SK-N-SH (cell line): Measurements from ENCODE around the gene PARD3B. TPM values are rescaled to one million over a fixed set of nuclear protein-coding genes. Genes with fewer than 3 reads are reported as not detected.

Experiments used
- CTCF ChIA-PET: fragments of 300-600, 350-600 bp; formaldehyde crosslinking; extraction: SDS; loops from one replicate; lab custom pipeline; 2021; lab: Yijun Ruan, JAX
- POLR2A ChIA-PET: fragments of 350-600 bp; sonication (Branson Sonifier 250); formaldehyde crosslinking; extraction: SDS; loops from one replicate; lab custom pipeline; 2020; ENCODE audit warnings: antibody characterized with exemption, inconsistent platforms; lab: Yijun Ruan, JAX
- DNase-seq: peaks from one replicate; pipeline ENCODE4 v3.0.0; 2012
- H2AFZ ChIP-seq: fragments of 200-600 bp; sonication (generic); 2 replicates; pipeline ENCODE4 v1.8.1; 2016; ENCODE audit warnings: antibody characterized with exemption, mild to moderate bottlenecking, low read depth
- H3F3A ChIP-seq: fragments of 200-600 bp; sonication (generic); replicated peaks from 2 replicates; pipeline ENCODE3; 2016; ENCODE audit warnings: antibody characterized with exemption, mild to moderate bottlenecking; ENCODE audit not compliant: insufficient read depth
- H3K27ac ChIP-seq, 2 experiments: fragments of 200-500 bp in 1 of 2; fragments of 200-600 bp in 1 of 2; sonication (Bioruptor generic) in 1 of 2; sonication (generic), shearing (Covaris generic) in 1 of 2; 2 replicates each; pipeline versions ENCODE4 v1.5.1 to v1.6.1; 2014 to 2016; ENCODE audit warnings: low read depth in 2 of 2, inconsistent platforms in 1 of 2, low read length in 1 of 2, mild to moderate bottlenecking in 1 of 2, mixed read lengths in 1 of 2
- H3K27me3 ChIP-seq: fragments of 200-600 bp; sonication (generic), shearing (Covaris generic); 2 replicates; pipeline ENCODE4 v1.6.1; 2016; ENCODE audit warnings: mixed run types; ENCODE audit not compliant: insufficient read depth
- H3K36me3 ChIP-seq, 2 experiments: fragments of 200-500 bp in 1 of 2; fragments of 200-600 bp in 1 of 2; sonication (Bioruptor generic) in 1 of 2; sonication (generic) in 1 of 2; replicated peaks in 1 of 2; 2 replicates each; pipeline versions ENCODE3 to v1.5.1; 2014 to 2016; ENCODE audit warnings: low read length in 1 of 2, mild to moderate bottlenecking in 1 of 2; ENCODE audit not compliant: insufficient read depth in 2 of 2, control insufficient read depth in 1 of 2
- H3K4me1 ChIP-seq, 2 experiments: fragments of 200-500 bp in 1 of 2; fragments of 200-600 bp in 1 of 2; sonication (Bioruptor generic) in 1 of 2; sonication (generic), shearing (Covaris generic) in 1 of 2; 2 replicates each; pipeline versions ENCODE4 v1.5.1 to v1.6.1; 2014 to 2016; ENCODE audit warnings: low read depth in 1 of 2, low read length in 1 of 2, mixed run types in 1 of 2; ENCODE audit not compliant: insufficient read depth in 2 of 2, control insufficient read depth in 1 of 2
- H3K4me2 ChIP-seq: fragments of 200-600 bp; sonication (generic), shearing (Covaris generic); 2 replicates; pipeline ENCODE4 v1.6.1; 2017; ENCODE audit warnings: mixed run types
- H3K4me3 ChIP-seq, 2 experiments: fragments of 200-500 bp in 1 of 2; fragments of 200-600 bp in 1 of 2; sonication (Bioruptor generic) in 1 of 2; sonication (generic), shearing (Covaris generic) in 1 of 2; 2 replicates each; pipeline versions ENCODE4 v1.5.1 to v1.8.1; 2014 to 2016; ENCODE audit warnings: low read depth in 2 of 2, inconsistent platforms in 1 of 2, low read length in 1 of 2, mild to moderate bottlenecking in 1 of 2, mixed read lengths in 1 of 2, moderate library complexity in 1 of 2
- H3K79me2 ChIP-seq: fragments of 200-600 bp; sonication (generic); 2 replicates; pipeline ENCODE4 v1.8.1; 2017; ENCODE audit warnings: mild to moderate bottlenecking; ENCODE audit not compliant: insufficient read depth
- H3K9ac ChIP-seq: fragments of 200-600 bp; sonication (generic); 2 replicates; pipeline ENCODE4 v1.6.1; 2017; ENCODE audit warnings: mixed run types
- H3K9me2 ChIP-seq: fragments of 200-600 bp; sonication (generic); 2 replicates; pipeline ENCODE4 v1.6.1; 2017; ENCODE audit warnings: mixed run types
- H3K9me3 ChIP-seq: fragments of 200-600 bp; sonication (generic); 2 replicates; pipeline ENCODE4 v1.6.1; 2017; ENCODE audit warnings: mixed run types, mild to moderate bottlenecking, moderate library complexity
- H4K20me1 ChIP-seq: fragments of 200-600 bp; sonication (generic); 2 replicates; pipeline ENCODE4 v1.6.1; 2017; ENCODE audit warnings: mild to moderate bottlenecking, mixed run types; ENCODE audit not compliant: insufficient read depth
- ELF1 ChIP-seq: IDR thresholded peaks from 2 replicates; pipeline ENCODE4 v1.4.0; 2012
- EP300 ChIP-seq, 2 experiments: IDR thresholded peaks; 2 replicates each; pipeline versions ENCODE4 v1.4.0 to v1.6.1; 2012; ENCODE audit warnings: borderline replicate concordance in 1 of 2, low read depth in 1 of 2, low read length in 1 of 2
- JUND ChIP-seq: IDR thresholded peaks from 2 replicates; pipeline ENCODE4 v1.4.0; 2012
- MEF2A ChIP-seq: IDR thresholded peaks from 2 replicates; pipeline ENCODE4 v1.4.0; 2012; ENCODE audit warnings: low read depth, borderline replicate concordance
- MXI1 ChIP-seq: IDR thresholded peaks from 2 replicates; pipeline ENCODE4 v1.6.1; 2012; ENCODE audit warnings: mild to moderate bottlenecking, low read depth, low read length, improper control_type of control experiment
- POLR2AphosphoS5 ChIP-seq: IDR thresholded peaks from 2 replicates; pipeline ENCODE4 v1.6.1; 2012; ENCODE audit warnings: low read depth, low read length
- RXRA ChIP-seq: IDR thresholded peaks from 2 replicates; pipeline ENCODE4 v1.4.0; 2012; ENCODE audit warnings: low read depth, mild to moderate bottlenecking, borderline replicate concordance
- SIN3A ChIP-seq: IDR thresholded peaks from 2 replicates; pipeline ENCODE4 v1.6.1; 2012; ENCODE audit warnings: low read depth, mild to moderate bottlenecking, low read length, moderate library complexity, borderline replicate concordance
- SMC3 ChIP-seq: IDR thresholded peaks from 2 replicates; pipeline ENCODE4 v1.6.1; 2012; ENCODE audit warnings: low read depth, low read length, improper control_type of control experiment
- TAF1 ChIP-seq: IDR thresholded peaks from 2 replicates; pipeline ENCODE4 v1.6.1; 2012; ENCODE audit warnings: low read depth, mild to moderate bottlenecking, low read length, moderate library complexity, borderline replicate concordance
- YY1 ChIP-seq: IDR thresholded peaks from 2 replicates; pipeline ENCODE4 v1.4.0; 2012; ENCODE audit warnings: low read depth, mild to moderate bottlenecking
- WGBS: methylation state at CpG from one replicate; pipeline ENCODE4 v1.1.6; 2017; ENCODE audit warnings: low lambda C conversion rate; 5-methylcytosine and 5-hydroxymethylcytosine counted together
- polyA plus RNA-seq, 3 experiments: library from polyadenylated mRNA; depleted of rRNA; stranded (reverse); fragments of >200 nt; gene quantifications; 2 replicates each; pipeline ENCODE4 v1.2.3, GENCODE V29; 2012
- TF ChIP-seq, protein P1 (sequence below): IDR thresholded peaks from 2 replicates; pipeline ENCODE4; 2012
- TF ChIP-seq, protein P2 (sequence below): IDR thresholded peaks from 2 replicates; pipeline ENCODE4 v1.4.0; 2012; ENCODE audit warnings: low read depth, borderline replicate concordance
- TF ChIP-seq, protein P3 (sequence below): fragments of 150-350 bp; IDR thresholded peaks from 2 replicates; pipeline ENCODE4 v1.6.1; 2017; ENCODE audit warnings: antibody characterized with exemption, low read length, low read depth, borderline replicate concordance
- TF ChIP-seq, protein P4 (sequence below): fragments of 150-350 bp; IDR thresholded peaks from 2 replicates; pipeline ENCODE4 v1.6.1; 2016; ENCODE audit warnings: mild to moderate bottlenecking, low read depth, low read length
- TF ChIP-seq, protein P5 (sequence below): fragments of 200-600 bp; sonication (generic); IDR thresholded peaks from 2 replicates; pipeline ENCODE4 v1.6.1; 2017; ENCODE audit warnings: antibody characterized with exemption, mild to moderate bottlenecking, moderate library complexity

Gene PARD3B
- polyA plus RNA-seq, 1 of the 3 experiments (the other 2 are of a cell fraction), result 0.87 TPM

DNA sequence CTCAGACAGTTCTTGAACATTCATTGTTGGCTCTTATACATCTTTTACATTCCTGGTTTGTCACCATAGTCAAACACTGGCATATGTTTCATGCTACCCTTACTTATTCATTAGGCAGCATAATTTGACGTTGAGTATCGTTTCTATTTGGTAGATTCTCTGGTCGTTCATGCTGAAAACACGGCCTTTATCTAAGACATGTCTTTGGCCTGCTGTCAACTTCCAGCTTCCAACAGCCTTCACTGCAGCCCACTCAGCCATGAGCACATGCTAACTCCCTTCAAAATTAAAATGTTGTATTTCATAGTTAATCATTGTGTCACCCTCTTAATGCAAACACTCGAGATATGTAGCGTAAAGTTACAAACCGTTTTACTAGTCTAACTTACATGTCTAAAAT lies 644.0 kb downstream of the PARD3B start:
- Histone ChIP-seq H3K9ac (no peak overlapping the region), H2AFZ (no peak overlapping the region), H4K20me1 (no peaks in the 10 kb centered on the region), H3K4me2 (no peak overlapping the region), H3K9me3 (no peaks in the 10 kb centered on the region), H3K79me2 (no peaks in the 10 kb centered on the region), H3K9me2 (no peaks in the 10 kb centered on the region), H3K4me3 (no peak overlapping the region), H3K27ac (no peak overlapping the region), H3K36me3 (no peaks in the 10 kb centered on the region), H3K27me3 (no peaks in the 10 kb centered on the region), H3K4me1 (peaks cover 0 to 21% of the 10 kb centered on the region in 2 experiments; a peak in 2 of 4 replicates), H3F3A (no peaks in the 10 kb centered on the region)
- TF ChIP-seq MEF2A (no peak), YY1 (no peak), MXI1 (no peak), ELF1 (no peak), POLR2AphosphoS5 (no peak), TAF1 (no peak), RXRA (no peak), EP300 (IDR thresholded peaks at IDR 0.05; ENCODE audit: borderline replicate concordance in 1 of 2, low read depth in 1 of 2, low read length in 1 of 2) (no peak), SMC3 (no peak), SIN3A (no peak), JUND (no peak)
- TF ChIP-seq, protein P1, sequence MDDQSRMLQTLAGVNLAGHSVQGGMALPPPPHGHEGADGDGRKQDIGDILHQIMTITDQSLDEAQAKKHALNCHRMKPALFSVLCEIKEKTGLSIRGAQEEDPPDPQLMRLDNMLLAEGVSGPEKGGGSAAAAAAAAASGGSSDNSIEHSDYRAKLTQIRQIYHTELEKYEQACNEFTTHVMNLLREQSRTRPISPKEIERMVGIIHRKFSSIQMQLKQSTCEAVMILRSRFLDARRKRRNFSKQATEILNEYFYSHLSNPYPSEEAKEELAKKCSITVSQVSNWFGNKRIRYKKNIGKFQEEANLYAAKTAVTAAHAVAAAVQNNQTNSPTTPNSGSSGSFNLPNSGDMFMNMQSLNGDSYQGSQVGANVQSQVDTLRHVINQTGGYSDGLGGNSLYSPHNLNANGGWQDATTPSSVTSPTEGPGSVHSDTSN, result no peak
- TF ChIP-seq, protein P2, sequence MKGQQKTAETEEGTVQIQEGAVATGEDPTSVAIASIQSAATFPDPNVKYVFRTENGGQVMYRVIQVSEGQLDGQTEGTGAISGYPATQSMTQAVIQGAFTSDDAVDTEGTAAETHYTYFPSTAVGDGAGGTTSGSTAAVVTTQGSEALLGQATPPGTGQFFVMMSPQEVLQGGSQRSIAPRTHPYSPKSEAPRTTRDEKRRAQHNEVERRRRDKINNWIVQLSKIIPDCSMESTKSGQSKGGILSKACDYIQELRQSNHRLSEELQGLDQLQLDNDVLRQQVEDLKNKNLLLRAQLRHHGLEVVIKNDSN, result no peak
- TF ChIP-seq, protein P3, sequence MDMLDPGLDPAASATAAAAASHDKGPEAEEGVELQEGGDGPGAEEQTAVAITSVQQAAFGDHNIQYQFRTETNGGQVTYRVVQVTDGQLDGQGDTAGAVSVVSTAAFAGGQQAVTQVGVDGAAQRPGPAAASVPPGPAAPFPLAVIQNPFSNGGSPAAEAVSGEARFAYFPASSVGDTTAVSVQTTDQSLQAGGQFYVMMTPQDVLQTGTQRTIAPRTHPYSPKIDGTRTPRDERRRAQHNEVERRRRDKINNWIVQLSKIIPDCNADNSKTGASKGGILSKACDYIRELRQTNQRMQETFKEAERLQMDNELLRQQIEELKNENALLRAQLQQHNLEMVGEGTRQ, result no peak
- TF ChIP-seq, protein P4, sequence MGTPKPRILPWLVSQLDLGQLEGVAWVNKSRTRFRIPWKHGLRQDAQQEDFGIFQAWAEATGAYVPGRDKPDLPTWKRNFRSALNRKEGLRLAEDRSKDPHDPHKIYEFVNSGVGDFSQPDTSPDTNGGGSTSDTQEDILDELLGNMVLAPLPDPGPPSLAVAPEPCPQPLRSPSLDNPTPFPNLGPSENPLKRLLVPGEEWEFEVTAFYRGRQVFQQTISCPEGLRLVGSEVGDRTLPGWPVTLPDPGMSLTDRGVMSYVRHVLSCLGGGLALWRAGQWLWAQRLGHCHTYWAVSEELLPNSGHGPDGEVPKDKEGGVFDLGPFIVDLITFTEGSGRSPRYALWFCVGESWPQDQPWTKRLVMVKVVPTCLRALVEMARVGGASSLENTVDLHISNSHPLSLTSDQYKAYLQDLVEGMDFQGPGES, result no peak
- TF ChIP-seq, protein P5, sequence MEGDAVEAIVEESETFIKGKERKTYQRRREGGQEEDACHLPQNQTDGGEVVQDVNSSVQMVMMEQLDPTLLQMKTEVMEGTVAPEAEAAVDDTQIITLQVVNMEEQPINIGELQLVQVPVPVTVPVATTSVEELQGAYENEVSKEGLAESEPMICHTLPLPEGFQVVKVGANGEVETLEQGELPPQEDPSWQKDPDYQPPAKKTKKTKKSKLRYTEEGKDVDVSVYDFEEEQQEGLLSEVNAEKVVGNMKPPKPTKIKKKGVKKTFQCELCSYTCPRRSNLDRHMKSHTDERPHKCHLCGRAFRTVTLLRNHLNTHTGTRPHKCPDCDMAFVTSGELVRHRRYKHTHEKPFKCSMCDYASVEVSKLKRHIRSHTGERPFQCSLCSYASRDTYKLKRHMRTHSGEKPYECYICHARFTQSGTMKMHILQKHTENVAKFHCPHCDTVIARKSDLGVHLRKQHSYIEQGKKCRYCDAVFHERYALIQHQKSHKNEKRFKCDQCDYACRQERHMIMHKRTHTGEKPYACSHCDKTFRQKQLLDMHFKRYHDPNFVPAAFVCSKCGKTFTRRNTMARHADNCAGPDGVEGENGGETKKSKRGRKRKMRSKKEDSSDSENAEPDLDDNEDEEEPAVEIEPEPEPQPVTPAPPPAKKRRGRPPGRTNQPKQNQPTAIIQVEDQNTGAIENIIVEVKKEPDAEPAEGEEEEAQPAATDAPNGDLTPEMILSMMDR, result no peak
- WGBS, result 88% methylated on average over 7 of the region's 7 CpGs
- POLR2A ChIA-PET, result no interaction called here
- CTCF ChIA-PET, result no interaction called here
- DNase-seq, result no peak
